H9 (cell line): ENCODE data around the gene INVS. TPM values are rescaled to one million over a fixed set of nuclear protein-coding genes. Genes with fewer than 3 reads are reported as not detected.

Source experiments
- DNase-seq: peaks from one replicate; pipeline ENCODE4 v3.0.0-alpha.2; 2017
- H2AFZ ChIP-seq: one replicate; pipeline ENCODE4 v1.6.1; 2013; ENCODE audit warnings: mild to moderate bottlenecking, low read length, control low read depth, moderate library complexity
- H2AK5ac ChIP-seq: 2 replicates; pipeline ENCODE4 v1.6.1; 2013; ENCODE audit warnings: low read length, control low read depth, mixed read lengths; ENCODE audit not compliant: insufficient read length
- H2BK120ac ChIP-seq: one replicate; pipeline ENCODE4 v1.6.1; 2013; ENCODE audit warnings: low read depth, mild to moderate bottlenecking, low read length, control low read depth, inconsistent platforms; ENCODE audit not compliant: poor library complexity, severe bottlenecking
- H2BK12ac ChIP-seq: 2 replicates; pipeline ENCODE4 v1.6.1; 2013; ENCODE audit warnings: low read length, control low read depth, mixed read lengths, low read depth; ENCODE audit not compliant: insufficient read length
- H2BK15ac ChIP-seq: 2 replicates; pipeline ENCODE4 v1.6.1; 2013; ENCODE audit warnings: low read depth, low read length, control low read depth
- H2BK20ac ChIP-seq: one replicate; pipeline ENCODE4 v1.6.1; 2013; ENCODE audit warnings: low read depth, mild to moderate bottlenecking, low read length, control low read depth, inconsistent platforms; ENCODE audit not compliant: poor library complexity, severe bottlenecking
- H2BK5ac ChIP-seq: 2 replicates; pipeline ENCODE4 v1.6.1; 2013; ENCODE audit warnings: low read length, control low read depth, mixed read lengths; ENCODE audit not compliant: insufficient read length
- H3K14ac ChIP-seq: 2 replicates; pipeline ENCODE4 v1.6.1; 2013; ENCODE audit warnings: low read length, control low read depth; ENCODE audit not compliant: insufficient read depth
- H3K18ac ChIP-seq: 2 replicates; pipeline ENCODE4 v1.6.1; 2013; ENCODE audit warnings: low read depth, mild to moderate bottlenecking, mixed read lengths, low read length, control low read depth; ENCODE audit not compliant: insufficient read length
- H3K23ac ChIP-seq: 2 replicates; pipeline ENCODE4 v1.6.1; 2013; ENCODE audit warnings: low read length, control low read depth, mixed read lengths, low read depth; ENCODE audit not compliant: insufficient read length
- H3K23me2 ChIP-seq: 2 replicates; pipeline ENCODE4 v1.6.1; 2013; ENCODE audit warnings: low read depth, mild to moderate bottlenecking, mixed read lengths, low read length, control low read depth; ENCODE audit not compliant: insufficient read length, poor library complexity, severe bottlenecking
- H3K27ac ChIP-seq: 2 replicates; pipeline ENCODE4 v1.5.1; 2013; ENCODE audit warnings: low read length, control low read depth, mixed read lengths, low read depth; ENCODE audit not compliant: insufficient read length
- H3K27me3 ChIP-seq: 2 replicates; pipeline ENCODE4 v1.6.1; 2013; ENCODE audit warnings: low read length, control low read depth, inconsistent platforms; ENCODE audit not compliant: insufficient read depth
- H3K4ac ChIP-seq: 2 replicates; pipeline ENCODE4 v1.6.1; 2013; ENCODE audit warnings: low read depth, mild to moderate bottlenecking, control low read depth, inconsistent platforms, low read length, moderate library complexity
- H3K4me1 ChIP-seq: 2 replicates; pipeline ENCODE4 v1.6.1; 2013; ENCODE audit warnings: low read length, control low read depth, inconsistent platforms; ENCODE audit not compliant: insufficient read depth
- H3K4me2 ChIP-seq: 2 replicates; pipeline ENCODE4 v1.6.1; 2013; ENCODE audit warnings: low read length, control low read depth, mixed read lengths; ENCODE audit not compliant: insufficient read length, insufficient read depth
- H3K56ac ChIP-seq: 2 replicates; pipeline ENCODE4 v1.6.1; 2013; ENCODE audit warnings: low read depth, mild to moderate bottlenecking, mixed read lengths, low read length, control low read depth; ENCODE audit not compliant: insufficient read length
- H3K79me1 ChIP-seq: 2 replicates; pipeline ENCODE4 v1.6.1; 2013; ENCODE audit warnings: low read depth, mild to moderate bottlenecking, moderate library complexity, low read length, control low read depth, inconsistent platforms; ENCODE audit not compliant: insufficient read depth, poor library complexity, severe bottlenecking
- H3K79me2 ChIP-seq: 2 replicates; pipeline ENCODE4 v1.6.1; 2013; ENCODE audit warnings: low read length, control low read depth, inconsistent platforms; ENCODE audit not compliant: insufficient read depth
- H3K9ac ChIP-seq: 2 replicates; pipeline ENCODE4 v1.6.1; 2013; ENCODE audit warnings: low read length, control low read depth, mixed read lengths; ENCODE audit not compliant: insufficient read length; ENCODE audit errors: extremely low read depth
- H3K9me3 ChIP-seq: one replicate; pipeline ENCODE4 v1.6.1; 2013; ENCODE audit warnings: low read depth, low read length, inconsistent platforms; ENCODE audit not compliant: control insufficient read depth
- H3T11ph ChIP-seq: one replicate; pipeline ENCODE4 v1.6.1; 2013; ENCODE audit warnings: mild to moderate bottlenecking, low read length, control low read depth, inconsistent platforms
- H4K20me1 ChIP-seq: one replicate; pipeline ENCODE4 v1.6.1; 2013; ENCODE audit not compliant: control insufficient read depth, insufficient read length, insufficient read depth
- H4K5ac ChIP-seq: 2 replicates; pipeline ENCODE4 v1.6.1; 2013; ENCODE audit warnings: low read depth, mild to moderate bottlenecking, mixed read lengths, low read length, control low read depth; ENCODE audit not compliant: insufficient read length
- H4K8ac ChIP-seq: replicated peaks from 2 replicates; pipeline ENCODE4 v1.6.1; 2013; ENCODE audit warnings: low read length, control low read depth, mixed read lengths, low read depth; ENCODE audit not compliant: insufficient read length
- H4K91ac ChIP-seq: 2 replicates; pipeline ENCODE4 v1.6.1; 2013; ENCODE audit warnings: low read depth, mild to moderate bottlenecking, moderate library complexity, mixed read lengths, low read length, control low read depth; ENCODE audit not compliant: insufficient read length
- H3K27ac Mint-ChIP-seq, 3 experiments: 2 replicates in 2 of 3; 3 replicates in 1 of 3; pipeline ENCODE4 v1.8.0; 2020 to 2021; ENCODE audit warnings: mixed read lengths in 3 of 3, mild to moderate bottlenecking in 1 of 3, moderate library complexity in 1 of 3
- H3K27me3 Mint-ChIP-seq: 2 replicates; pipeline ENCODE4 v1.8.0; 2021; ENCODE audit warnings: low read depth, mild to moderate bottlenecking, moderate library complexity, mixed read lengths
- H3K36me3 Mint-ChIP-seq, 3 experiments: 2 replicates in 2 of 3; 3 replicates in 1 of 3; pipeline ENCODE4 v1.8.0; 2020 to 2021; ENCODE audit warnings: low read depth in 3 of 3, mixed read lengths in 3 of 3; ENCODE audit not compliant: insufficient read depth in 1 of 3
- H3K4me1 Mint-ChIP-seq, 2 experiments: 2 replicates each; pipeline ENCODE4 v1.8.0; 2020; ENCODE audit warnings: mixed read lengths in 2 of 2
- H3K4me3 Mint-ChIP-seq, 2 experiments: 2 replicates in 1 of 2; 3 replicates in 1 of 2; pipeline ENCODE4 v1.8.0; 2020 to 2021; ENCODE audit warnings: mild to moderate bottlenecking in 2 of 2, mixed read lengths in 2 of 2, moderate library complexity in 1 of 2
- H3K9me3 Mint-ChIP-seq, 2 experiments: 2 replicates in 1 of 2; 3 replicates in 1 of 2; pipeline ENCODE4 v1.8.0; 2020; ENCODE audit warnings: mild to moderate bottlenecking in 2 of 2, mixed read lengths in 2 of 2, moderate library complexity in 1 of 2
- CTCF ChIP-seq: fragments of 200-600 bp; sonication (generic); conservative IDR thresholded peaks from 3 replicates; pipeline ENCODE4 v1.8.0; 2021; ENCODE audit warnings: antibody characterized with exemption, mild to moderate bottlenecking
- WGBS: extraction: QIAGEN DNeasy Blood & Tissue Kit; methylation state at CpG from one replicate; pipeline ENCODE4 v1.1.7; 2013; ENCODE audit warnings: missing lambda C conversion rate, low lambda C conversion rate, mixed read lengths; ENCODE audit not compliant: insufficient read length; ENCODE audit errors: extremely low coverage; 5-methylcytosine and 5-hydroxymethylcytosine counted together
- total RNA-seq: library from RNA; stranded (reverse); gene quantifications from 2 replicates; pipeline ENCODE4 v1.2.1, GENCODE V29; 2021

The INVS gene
- total RNA-seq, 1 experiment from 2014 or later, result 7.5 TPM

- H3K56ac ChIP-seq, result no peak overlapping the region
- H3K4me1 Mint-ChIP-seq, result peaks cover 23 to 27% of the 10 kb centered on the region in 2 experiments
- no peak overlapping the region for H3K23ac ChIP-seq
- no peak overlapping the region for H3K27ac ChIP-seq
- H2BK120ac ChIP-seq, result no peak overlapping the region
- no peak overlapping the region for H3K9ac ChIP-seq
- no peak overlapping the region for H3K4me2 ChIP-seq
- H4K91ac ChIP-seq, result no peak overlapping the region
- H2BK20ac ChIP-seq, result no peak overlapping the region
- no peak overlapping the region for H4K5ac ChIP-seq
- H3K4me3 Mint-ChIP-seq, result no peak overlapping the region
- H3K23me2 ChIP-seq, result no peaks in the 10 kb centered on the region
- WGBS, result no CpG with 5 or more reads among the region's 1 CpG
- no peaks in the 10 kb centered on the region for H3K36me3 Mint-ChIP-seq
- H2BK12ac ChIP-seq, result no peak overlapping the region
- no peak for TF ChIP-seq CTCF
- DNase-seq, result no peak
- no peaks in the 10 kb centered on the region for H4K20me1 ChIP-seq
- H3K9me3 Mint-ChIP-seq, result no peaks in the 10 kb centered on the region
- H3K4me1 ChIP-seq, result peaks cover 2% of the 10 kb centered on the region; the same call in 1 of the 2 replicates
- H4K8ac ChIP-seq, result no peak overlapping the region
- no peak overlapping the region for H3T11ph ChIP-seq
- no peak overlapping the region; a peak in 1 of 7 replicates for H3K27ac Mint-ChIP-seq
- H2AFZ ChIP-seq, result no peak overlapping the region
- H3K27me3 ChIP-seq, result no peaks in the 10 kb centered on the region
- no peak overlapping the region for H3K18ac ChIP-seq
- H3K79me2 ChIP-seq, result 0 out of 2 replicates have a peak, but pooled peaks cover 1% of the 10 kb centered on the region
- no peaks in the 10 kb centered on the region for H3K9me3 ChIP-seq
- no peaks in the 10 kb centered on the region for H3K27me3 Mint-ChIP-seq
- H2BK15ac ChIP-seq, result no peak overlapping the region
- H3K14ac ChIP-seq, result no peak overlapping the region
- no peak overlapping the region for H3K4ac ChIP-seq
- no peak overlapping the region for H2AK5ac ChIP-seq
- H2BK5ac ChIP-seq, result no peak overlapping the region
- H3K79me1 ChIP-seq, result no peaks in the 10 kb centered on the region
Observed at GRCh38 chr9:100084128-100084453, 15.0 kb upstream of the INVS start.
